D721Med (cell line): ENCODE measurements around the gene ANKRD50.

Source experiments
- DNase-seq: peaks from one replicate; pipeline ENCODE4 v3.0.0; 2011; ENCODE audit warnings: low spot score; ENCODE audit not compliant: insufficient read length
- FAIRE-seq: peaks from 2 replicates; lab custom pipeline; 2011; peaks lifted over from hg19 to GRCh38; lab: Jason Lieb, UNC
- TF ChIP-seq, protein P1 (sequence below): IDR thresholded peaks from 2 replicates; pipeline ENCODE4 v1.5.1; 2012; ENCODE audit warnings: mild to moderate bottlenecking, control low read depth; ENCODE audit not compliant: insufficient read depth; ENCODE audit errors: missing control alignments

The ANKRD50 gene

DNA sequence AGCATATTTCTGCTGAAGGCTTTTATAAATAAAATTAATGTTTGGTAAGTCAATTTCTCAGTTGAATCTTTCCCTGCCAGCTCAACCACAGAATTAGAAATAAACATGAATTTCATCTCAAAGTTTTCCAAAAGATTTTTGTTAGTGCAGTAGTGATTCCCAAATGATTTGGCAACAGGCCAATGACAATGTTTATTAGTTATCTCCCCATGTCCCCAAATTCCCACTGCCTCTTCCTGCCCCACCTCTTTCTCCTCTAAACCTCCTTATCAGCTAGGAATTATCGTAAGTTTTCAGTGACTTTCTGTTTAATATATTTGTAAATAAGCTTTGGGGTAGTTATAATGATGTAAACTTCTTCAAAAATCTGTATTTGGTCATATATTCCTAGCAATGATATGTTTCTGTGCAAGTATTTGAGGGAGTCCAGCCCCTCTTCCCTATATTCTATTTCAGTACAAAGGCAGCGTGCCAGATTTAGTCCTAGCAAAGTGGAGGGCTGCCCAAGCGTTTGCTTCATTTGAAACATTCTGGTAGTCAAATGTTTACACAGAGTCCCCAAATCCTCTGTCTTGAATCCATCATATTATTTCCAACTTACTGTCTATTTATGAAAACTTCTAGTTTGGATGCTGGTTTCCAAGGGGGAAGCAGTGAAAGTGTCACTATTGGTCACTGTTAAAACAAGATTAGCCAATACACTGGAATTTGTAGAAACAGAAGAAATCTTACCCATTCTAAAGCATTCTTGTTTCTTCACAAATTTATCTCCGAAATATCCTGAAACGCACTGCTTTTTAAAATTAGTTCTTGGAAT lies 33.7 kb upstream of the ANKRD50 start:
- FAIRE-seq (no peak), DNase-seq (no peak)
- TF ChIP-seq, protein P1, sequence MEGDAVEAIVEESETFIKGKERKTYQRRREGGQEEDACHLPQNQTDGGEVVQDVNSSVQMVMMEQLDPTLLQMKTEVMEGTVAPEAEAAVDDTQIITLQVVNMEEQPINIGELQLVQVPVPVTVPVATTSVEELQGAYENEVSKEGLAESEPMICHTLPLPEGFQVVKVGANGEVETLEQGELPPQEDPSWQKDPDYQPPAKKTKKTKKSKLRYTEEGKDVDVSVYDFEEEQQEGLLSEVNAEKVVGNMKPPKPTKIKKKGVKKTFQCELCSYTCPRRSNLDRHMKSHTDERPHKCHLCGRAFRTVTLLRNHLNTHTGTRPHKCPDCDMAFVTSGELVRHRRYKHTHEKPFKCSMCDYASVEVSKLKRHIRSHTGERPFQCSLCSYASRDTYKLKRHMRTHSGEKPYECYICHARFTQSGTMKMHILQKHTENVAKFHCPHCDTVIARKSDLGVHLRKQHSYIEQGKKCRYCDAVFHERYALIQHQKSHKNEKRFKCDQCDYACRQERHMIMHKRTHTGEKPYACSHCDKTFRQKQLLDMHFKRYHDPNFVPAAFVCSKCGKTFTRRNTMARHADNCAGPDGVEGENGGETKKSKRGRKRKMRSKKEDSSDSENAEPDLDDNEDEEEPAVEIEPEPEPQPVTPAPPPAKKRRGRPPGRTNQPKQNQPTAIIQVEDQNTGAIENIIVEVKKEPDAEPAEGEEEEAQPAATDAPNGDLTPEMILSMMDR = no peak

DNA sequence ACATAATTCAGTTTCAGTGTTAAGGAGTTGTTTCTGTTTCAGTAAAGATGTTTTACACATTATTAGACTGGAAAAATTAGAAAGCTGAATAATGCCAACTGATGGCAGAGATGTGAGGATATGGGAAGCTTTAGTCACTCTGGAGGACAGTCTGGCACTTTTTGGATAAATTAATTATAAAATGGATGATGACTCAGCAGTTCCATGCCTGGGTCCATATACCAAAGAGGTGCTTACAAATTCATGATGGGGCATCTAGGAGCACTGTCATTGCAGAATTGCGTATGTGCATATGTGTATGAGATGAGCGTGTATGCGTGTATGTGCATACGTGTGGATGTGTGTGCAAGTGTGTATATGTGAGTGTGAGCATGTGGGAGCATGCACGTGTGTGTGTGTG lies 31.2 kb upstream of the ANKRD50 start:
- TF ChIP-seq, protein P1 = no peak
- no peak for FAIRE-seq

DNA sequence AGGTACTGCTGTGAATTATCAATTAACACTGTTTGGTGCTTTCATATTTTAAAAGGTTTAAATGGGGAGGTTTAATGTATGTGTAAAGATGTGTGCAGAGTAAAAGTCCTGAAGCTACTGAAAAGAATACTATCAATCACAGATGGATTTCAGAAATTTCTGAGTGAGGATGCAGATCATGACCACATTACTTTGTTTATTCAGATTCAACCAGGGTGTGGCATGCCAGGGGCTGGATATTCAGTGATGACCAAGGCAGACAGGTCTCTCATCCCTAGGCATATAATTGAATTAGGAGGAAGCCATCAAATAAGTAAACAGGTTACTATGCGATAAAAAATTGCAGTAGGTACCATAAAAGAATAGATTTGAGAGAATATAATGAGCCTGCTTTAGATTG lies 28.0 kb upstream of the ANKRD50 start:
- no peak for DNase-seq
- TF ChIP-seq, protein P1 = no peak
- FAIRE-seq = no peak

More for the DNA sequence above, 31.2 kb upstream of the ANKRD50 start:
- DNase-seq = no peak

DNA sequence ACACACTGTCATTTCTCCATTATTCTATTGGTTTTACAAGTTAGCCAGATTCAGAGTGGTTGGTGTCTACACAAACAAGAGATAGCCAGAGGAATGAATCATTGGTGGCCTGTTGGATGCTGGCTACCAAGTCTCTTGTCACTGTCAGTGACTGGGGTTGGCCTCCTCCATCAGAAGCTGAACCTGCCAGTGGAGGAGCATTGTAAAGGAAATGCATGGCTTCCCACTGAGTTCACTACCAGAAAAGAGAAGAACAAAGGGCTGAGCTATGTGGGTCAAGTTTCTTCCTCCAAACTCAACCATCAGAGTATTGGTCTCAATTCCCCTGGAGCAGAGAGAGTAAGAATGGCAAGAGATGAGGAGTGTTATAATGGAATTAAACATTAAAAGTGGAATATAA lies 26.5 kb upstream of the ANKRD50 start:
- DNase-seq (no peak), FAIRE-seq (no peak)
- TF ChIP-seq, protein P1 = no peak

DNA sequence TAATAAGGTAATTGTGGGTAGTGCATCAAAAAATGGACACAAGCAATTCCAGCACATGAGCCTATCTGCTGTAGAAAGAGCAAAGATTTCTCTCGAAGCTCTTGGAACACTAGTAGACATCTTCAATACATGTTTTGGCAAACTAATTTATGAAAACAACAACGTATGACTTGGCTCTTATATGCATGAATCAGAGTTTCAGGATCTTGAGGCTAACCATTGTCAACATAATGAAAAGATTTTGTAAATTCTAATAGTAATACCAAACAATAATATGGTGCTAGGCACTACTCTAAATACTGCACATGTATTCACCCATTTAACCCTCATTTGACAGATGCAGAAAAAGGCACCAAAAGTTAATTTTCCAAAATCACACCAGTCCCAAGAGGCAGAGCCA lies 25.1 kb upstream of the ANKRD50 start:
- TF ChIP-seq, protein P1 = no peak
- no peak for FAIRE-seq
- no peak for DNase-seq

DNA sequence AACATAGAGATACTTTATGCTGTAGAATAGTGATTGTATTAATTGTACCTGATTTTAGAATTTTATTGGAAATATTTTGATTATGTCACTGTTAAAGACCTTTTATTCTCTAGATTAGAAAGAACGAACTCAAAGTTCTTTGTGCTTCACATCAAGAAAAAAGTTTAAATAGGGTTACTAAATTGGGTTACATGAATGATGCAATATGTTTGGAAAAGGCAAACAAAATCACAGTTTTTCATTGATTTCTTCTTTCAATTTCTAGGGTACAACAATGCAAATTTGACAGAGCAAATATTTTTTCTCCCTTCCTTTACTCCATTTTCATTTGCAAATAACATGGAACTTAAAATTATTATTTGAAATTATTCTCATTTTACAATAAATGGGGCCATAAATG lies 24.0 kb upstream of the ANKRD50 start:
- no peak for DNase-seq
- FAIRE-seq = no peak
- TF ChIP-seq, protein P1 = no peak

DNA sequence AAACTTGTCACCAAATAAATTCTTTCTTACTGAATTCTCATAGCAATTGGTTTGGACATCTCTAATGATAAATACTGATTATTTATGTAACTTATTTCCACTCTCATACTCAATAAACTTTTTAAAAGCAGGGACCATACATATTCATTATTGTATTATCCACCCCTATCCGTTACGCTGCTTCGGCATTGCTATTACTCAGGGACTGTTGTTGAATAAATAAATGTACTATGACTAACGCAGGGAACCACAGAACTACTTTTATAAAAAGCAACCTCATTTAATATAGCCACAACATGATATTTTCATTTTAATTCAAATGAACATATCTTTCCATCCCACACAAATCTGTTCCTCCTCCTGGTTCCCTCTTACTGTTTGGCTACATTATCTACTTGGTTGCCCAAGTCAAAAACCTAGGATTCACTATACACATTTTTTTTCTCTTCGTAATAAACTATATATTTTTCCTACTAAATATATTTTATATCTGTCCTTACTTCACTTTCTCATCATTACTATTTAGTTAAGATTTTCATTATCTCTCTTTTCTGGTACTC lies 14.9 kb upstream of the ANKRD50 start:
- TF ChIP-seq, protein P1 = no peak
- no peak for FAIRE-seq
- no peak for DNase-seq
